Measurements from ENCODE around the gene SLC24A4.

The SLC24A4 gene

DNA sequence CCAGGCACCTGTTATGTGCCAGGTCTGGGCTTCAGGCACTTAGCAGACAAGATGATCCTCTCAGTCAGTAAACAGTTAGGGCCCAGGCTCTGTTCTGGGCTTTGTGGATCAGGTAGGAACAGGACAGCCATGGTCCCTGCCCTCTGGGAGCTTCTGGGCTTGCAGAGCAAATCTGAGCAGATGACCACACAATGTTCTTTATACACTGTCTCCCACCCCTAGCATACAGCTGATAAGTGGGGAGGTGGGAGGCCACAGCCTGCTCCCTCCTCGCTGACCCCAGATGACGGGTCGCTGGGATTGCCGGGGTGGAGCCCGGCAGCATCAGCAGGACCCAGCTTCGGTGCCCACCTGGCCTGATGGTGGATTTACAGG lies 137.6 kb downstream of the SLC24A4 start:
- DNase-seq = no peak

DNA sequence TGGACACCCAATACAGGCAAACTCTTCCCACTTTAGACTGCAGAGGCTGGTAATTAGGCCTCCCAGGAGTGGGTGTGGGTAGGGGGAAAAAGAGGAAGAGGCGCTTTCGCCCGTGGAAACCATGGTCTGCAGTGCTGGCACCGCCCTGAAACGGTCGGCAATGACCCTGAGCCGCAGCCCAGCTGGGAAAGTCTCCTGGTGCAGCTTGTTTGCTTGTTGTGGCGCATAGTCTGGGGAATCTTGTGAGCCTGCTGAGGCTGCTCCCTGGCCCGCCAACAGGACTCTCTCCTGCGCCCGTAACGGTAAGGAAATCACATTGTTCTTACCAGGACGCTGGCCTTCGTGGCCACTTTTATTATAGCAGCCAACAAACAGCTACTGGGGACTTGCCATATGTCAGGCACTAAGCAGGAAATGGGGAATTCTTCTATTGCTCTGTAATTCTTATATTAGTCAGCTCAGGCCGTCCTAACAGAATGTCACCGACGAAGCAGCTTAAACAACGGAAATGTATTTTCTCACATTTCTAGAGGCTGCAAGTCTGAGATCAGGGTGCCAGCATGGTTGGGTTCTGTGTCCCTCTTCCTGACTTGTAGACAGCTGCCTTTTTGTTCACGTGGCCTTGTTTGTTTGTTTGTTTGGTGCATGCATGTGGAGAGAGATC lies 138.1 kb downstream of the SLC24A4 start:
- DNase-seq = no peak

DNA sequence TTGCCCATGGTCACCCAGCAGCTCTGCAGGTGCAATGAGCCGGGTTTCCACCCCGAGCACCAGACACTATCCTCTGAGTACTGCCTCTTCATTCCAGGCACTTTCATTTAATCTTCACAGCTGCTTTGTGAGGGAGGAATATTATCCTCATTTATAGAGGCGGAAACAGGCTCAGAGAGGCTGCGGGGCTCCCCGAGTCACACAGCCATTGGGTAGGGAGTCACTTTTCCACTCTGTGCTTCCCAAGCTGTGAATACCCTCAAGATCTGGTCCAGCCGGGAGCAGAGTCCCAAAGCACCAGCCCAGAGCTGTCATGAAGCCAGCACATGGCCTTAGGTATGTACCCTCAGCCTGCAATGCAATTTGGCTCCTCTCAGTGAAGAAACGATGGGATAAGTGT lies 138.9 kb downstream of the SLC24A4 start:
- no peak for DNase-seq

DNA sequence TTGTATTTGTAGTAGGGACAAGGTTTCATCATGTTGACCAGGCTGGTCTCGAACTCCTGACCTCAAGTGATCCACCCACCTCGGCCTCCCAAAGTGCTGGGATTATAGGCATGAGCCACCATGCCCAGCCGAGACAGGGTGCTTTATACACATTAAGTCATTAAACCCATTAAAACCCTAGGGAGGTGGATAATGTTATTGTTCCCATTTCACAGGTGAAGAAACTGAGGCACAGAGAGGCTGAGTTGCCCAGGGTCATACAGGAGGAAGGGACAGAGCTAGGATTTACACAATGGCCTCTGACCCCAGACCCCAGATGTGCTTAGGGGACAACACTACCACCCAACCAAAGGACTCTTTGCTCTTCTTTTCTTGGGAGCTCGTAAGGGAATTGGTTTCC lies 139.6 kb downstream of the SLC24A4 start:
- no peak for DNase-seq

DNA sequence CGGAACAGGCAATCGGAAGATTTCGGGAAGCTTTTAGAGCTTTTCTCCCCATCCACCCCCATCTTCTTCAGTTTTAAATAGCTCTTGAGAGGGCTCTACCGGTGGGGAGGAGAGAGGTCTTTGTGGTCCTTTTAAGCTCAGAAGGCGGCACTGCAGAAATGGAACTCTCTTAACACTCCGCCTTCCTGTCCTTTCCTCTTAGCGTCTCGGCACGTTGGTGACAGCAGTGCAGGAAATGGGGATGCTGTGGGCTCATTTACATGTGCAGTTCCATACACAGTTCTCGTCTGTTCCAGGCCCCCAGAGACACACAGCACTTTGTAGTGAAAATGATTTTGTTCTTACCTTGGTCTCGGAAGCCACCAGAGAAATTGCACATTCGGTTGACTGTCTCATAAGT lies 140.2 kb downstream of the SLC24A4 start:
- DNase-seq = peak; percentile 46

DNA sequence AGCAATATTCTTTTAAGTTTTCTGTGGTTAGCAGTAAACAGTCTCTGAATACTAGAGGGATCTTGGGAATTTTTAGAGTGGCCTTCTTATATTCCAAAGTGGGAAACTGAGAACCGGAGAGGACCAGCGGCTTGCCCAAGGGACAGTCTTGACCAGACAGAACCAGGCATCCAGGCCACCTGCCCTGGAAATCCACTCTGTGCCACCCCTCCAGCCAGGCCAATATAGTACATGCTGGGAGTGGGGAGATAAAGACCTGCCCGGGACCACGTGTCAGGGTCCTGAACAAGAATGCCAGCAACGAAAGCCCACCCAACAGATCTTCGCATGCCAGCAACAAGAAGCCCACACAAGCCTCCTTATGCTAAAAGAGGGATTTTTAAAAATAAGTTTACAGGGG lies 141.2 kb downstream of the SLC24A4 start:
- DNase-seq = no peak

DNA sequence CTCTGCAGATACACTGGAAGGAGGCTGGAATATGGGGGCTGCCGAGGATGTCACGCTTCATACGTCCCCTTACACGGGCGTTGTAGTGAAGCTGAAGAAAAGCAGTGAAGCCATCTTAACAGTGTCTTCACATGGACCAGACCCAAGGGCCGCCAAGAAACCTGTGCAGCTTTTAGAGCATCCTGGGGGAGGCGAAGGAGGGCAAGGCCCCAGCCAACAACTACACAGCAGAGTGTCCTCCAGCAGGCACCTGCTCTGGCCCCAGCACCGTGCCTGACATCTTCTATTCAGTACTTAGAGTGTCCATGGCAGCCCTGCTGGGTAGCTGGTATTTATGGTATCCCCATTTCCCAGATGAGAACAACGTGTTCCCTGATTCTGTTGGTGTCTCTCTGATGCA lies 141.8 kb downstream of the SLC24A4 start:
- no peak for DNase-seq

DNA sequence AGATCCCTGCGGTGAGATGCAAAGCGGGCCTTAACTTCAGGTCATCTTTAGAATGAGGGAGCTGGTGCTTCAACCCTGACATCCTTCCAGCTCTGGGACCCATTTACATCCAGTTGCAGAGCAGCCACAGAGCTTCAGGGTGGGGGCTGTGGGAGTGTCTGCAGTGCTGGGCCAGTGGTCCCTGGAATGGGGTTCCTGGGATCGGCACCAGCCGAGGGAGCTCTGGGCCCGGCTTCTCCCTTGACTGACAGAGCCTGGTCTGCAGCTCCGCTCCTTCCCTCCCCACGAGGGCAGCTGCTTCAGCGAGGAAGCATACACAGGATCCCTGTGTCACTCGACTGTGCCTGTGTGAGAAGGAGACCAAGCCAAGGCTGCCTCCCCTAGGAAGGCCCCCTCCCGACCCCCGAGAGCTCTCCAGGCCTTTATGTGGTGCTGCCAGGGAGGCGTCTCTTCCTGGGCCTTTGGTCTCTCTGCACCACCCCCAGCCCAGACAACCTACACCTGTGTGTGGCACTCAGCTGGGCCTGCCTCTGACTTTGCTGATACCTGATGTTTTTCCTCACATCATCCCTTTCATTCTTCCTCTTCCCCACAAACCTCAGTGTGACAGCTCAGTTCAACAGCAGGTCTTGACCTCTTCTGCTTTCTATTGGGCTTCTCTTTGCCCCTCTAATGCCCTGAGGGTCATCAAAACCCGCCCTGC lies 142.5 kb downstream of the SLC24A4 start:
- DNase-seq = no peak

DNA sequence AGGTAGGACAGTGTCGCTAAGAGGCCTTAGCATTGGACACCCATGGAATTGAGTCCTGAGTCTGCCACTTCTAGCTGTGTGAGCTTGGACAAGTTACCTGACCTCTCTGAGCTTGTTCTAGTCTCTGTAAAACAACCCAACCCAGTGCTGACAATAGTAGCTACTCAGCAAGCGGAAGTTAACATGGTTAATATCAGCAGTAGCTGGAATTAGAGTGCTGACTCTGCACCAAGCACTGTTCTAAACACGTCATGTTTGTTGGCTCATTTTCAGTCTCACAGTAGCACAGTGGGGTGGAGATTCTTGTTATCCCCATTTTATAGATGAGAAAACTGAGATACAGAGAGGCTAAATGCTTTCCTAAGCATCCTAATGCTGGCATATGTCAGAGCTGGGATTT lies 143.1 kb downstream of the SLC24A4 start:
- no peak for DNase-seq

DNA sequence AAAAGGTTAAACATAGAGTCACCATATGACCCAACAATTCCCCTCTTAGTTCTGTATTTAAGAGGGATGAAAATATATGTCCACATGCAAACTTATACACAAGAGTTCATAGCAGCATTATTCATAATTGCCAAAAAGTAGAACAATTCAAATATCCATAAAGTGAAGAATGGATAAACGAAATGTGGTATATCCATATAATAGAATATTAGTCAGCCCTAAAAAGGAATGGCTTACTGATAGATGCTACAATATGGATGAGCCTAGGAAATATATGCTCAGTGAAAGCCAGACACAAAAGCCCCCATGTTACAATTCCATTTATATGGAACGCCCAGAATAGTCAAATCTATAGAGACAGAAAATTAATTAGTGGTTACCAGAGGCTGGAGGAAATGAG lies 146.6 kb downstream of the SLC24A4 start:
- no peak for DNase-seq

DNA sequence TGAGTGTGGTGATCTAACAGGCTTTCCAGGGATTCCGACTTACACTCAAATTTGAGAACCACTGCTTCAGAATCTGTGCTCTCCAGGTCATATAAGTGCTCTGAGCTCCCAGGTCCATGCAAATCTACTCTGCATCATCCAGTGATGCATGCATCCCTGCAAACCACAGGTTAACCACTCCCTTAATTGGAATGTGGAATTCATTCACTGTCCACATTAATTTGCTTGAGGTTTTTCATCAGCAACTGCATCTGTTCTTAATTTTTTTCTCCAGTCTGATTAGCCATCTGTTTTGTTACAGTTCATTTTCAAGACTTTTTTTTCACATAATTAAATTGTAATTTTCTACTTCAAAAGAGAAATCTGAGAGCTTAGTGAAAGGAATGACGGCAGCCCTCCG lies 147.2 kb downstream of the SLC24A4 start:
- DNase-seq = no peak

DNA sequence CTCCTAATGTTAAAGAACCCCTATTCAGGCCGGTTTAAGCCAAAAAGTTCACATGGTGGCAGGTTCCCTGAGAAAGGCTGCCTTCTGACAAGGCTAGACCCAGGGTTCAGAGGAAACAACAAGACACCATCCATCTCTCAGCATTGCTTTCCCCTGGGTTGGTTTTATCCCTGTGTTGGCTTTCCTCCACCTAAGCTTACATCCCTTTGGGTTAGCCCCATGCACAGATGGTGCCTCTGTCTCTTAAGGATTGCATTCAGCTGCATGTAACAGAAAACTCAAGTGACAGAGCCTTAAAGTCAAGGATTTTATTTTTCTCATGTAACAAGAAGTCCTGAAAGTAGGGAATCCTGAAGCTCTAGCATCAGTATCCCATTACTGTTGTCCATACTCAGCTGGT lies 147.8 kb downstream of the SLC24A4 start:
- DNase-seq = no peak

DNA sequence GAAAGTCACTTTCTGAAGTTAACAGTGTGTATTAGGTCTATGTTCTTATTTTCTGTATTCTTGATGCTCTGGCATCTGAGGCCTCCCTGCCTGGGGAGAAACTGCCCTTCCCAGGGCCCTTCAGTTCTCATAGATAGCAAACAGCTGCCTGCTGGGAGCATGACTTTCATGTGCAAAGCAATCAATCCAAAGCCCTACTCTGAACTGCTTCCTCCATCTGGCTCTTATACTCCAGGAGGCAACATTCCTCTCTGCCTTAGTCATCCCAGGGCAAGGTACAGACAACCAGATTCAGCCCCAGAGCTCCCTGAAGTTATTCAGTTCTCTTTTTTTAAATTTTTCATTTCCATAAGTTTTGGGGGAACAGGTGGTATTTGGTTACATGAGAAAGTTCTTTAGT lies 149.0 kb downstream of the SLC24A4 start:
- no peak for DNase-seq

DNA sequence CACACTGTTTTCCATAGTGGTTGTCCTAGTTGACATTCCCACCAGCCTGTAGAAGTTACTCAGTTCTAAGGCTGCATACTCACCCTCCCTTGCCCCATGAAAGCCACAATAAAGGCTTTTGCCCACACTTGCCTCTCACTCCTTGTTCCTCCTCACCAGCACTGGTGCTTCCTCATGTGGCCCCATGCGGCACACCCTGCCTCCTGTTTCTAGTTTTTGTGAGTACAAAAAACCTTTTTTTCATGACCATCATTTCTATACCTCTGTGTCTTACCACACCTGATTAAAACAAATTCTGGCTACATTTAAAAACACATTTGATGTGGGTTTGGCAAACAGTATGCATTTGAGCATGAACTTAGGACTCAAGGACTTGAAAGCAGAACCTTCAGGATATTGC lies 149.9 kb downstream of the SLC24A4 start:
- no peak for DNase-seq

DNA sequence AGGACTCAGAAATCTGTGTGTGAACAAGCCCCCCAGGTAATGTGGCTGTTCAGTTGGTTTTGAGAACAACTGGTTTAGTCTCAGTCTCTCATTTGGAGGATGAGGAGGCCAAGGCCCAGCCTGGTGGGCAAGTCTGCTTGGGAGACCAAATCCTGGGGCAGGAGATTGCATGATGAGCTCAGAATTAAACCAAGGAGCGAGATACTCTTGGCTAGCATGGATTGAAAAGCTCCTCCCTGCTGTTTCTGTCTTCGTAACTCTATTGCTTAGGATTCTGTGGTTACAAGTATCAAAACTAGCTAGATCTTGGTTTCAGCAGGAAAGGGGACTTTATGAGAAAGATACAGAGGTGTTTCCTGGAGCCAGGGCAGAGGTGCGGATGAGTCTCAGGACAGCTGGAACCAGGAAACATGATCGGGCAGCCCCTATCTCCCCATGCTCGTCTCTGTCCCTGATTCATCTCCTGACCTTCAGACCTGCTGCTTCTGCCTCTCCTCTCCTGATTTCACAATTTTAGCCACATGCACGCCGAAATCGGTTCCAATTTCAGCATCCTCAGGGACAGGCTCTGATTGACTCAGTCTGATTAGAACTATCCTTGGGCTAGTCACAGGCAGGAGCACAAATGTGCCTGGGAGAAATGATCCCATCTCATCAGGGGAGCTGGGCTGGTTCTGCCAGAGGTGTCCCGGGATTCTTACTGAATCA lies 150.4 kb downstream of the SLC24A4 start:
- no peak for DNase-seq

DNA sequence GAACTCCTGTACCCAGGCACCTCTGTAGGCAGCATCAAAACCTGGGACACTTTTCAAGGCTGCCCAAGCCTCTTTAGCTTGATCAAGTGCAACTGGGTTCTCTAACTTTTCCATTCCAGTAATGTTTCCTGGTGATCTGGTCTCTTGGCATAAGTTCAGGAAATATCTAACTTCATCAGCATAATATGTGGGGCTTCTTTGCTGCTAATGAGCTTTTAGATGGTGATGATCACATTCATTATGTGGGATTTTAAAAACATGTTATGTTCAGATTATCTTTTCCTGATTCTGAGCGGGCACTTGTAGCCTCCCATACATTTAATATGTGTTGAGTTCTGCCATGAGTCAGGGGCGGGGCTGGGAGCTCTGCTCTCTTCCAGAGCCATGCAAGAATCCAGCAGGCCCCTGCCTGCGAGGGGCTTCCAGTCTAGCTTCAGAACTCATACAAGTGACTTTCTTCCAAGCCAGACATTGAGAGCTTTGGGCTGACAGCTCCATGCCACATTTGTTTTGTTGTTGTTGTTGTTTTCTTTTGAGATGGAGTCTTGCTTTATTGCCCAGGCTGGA lies 151.1 kb downstream of the SLC24A4 start:
- DNase-seq = no peak

DNA sequence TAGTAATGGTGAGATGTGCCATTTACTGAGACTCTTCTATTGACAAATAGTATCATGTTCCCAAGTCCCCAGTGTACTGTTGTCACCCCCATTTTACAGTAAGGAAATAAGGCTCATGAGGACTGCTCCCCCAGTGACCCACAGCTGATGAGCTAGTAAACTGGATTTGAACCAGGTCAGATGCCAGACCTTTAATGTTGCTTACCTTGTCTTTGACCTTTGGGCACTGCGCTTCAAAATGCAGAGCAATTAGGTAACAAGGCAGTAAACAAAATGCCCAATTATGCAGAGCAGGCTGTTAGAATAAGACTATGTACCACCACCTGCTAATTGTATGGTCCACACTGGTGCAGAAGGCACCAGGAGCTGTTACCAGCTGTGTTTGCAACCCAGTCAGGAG lies 152.1 kb downstream of the SLC24A4 start:
- DNase-seq = no peak

DNA sequence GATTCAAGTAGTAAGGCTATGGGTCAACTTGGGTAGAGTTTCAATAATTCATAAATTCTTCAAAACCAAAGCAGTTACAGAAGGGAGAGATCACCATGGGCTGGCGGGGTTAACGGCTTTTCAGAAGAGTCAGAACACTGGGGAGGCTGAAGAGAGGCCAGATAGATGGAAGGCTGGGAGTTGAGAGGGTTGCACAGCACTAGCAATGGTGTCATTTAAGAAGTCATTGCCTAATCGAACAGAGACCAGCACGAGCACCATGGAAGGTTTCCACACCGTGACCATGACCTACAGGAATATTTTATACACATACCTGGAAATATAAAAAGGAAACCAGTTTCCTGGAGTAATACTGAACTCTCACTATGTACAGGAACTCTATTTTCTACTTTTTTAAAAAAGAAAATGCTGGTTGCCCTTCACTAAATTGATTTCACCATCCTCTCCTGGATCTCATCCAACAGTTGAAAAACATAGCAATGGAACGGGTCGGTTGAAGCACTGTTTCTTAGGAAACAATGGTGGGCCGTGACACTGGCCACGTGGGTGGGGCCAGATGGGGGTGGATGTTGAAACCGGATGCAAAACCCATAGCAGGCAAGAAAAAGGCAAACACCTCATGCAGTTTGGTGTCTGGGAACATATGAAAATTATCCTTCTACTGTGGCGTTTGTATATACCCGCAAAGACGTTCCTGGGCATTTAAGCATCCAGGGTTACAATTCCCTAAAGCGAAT lies 152.7 kb downstream of the SLC24A4 start:
- no peak for DNase-seq

DNA sequence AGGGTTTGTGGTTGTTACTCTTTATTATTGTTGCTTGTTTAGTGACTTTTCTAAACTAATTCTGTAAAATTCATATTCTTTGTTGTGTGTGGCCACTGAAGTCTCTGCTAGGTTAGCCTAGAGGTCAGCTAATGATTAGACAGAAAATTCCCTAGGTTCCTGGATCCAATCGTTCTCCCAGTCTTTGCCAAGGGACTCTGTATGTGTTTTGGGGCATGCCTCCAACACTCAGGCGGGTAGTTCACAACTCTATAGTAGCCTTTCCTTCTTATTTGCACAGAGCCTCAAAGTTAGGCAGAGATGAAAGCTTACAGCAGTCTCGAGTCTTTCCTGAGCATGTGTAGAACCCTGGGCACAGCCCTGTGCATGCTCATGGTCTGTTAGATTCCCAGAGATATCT lies 157.9 kb downstream of the SLC24A4 start:
- no peak for DNase-seq

DNA sequence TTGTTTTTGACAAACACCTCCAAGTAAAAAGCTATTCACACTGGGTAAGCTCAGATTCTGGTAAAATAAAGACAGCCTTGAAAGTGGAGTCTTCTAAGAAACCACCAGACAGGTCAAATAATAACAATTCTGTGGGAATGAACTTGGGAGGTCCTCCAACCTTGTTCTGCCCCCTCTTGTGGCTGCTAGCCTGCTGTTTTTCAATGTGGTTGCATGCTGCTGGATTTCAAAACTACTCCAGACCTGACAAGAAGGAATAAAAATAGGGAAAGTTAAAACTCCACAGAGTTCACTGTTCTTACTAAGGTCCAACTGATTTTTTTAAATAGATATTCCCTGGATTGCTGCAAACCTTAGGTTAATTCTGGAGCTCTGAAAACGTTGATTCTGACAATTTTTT lies 158.4 kb downstream of the SLC24A4 start:
- DNase-seq = peak; percentile 35

DNA sequence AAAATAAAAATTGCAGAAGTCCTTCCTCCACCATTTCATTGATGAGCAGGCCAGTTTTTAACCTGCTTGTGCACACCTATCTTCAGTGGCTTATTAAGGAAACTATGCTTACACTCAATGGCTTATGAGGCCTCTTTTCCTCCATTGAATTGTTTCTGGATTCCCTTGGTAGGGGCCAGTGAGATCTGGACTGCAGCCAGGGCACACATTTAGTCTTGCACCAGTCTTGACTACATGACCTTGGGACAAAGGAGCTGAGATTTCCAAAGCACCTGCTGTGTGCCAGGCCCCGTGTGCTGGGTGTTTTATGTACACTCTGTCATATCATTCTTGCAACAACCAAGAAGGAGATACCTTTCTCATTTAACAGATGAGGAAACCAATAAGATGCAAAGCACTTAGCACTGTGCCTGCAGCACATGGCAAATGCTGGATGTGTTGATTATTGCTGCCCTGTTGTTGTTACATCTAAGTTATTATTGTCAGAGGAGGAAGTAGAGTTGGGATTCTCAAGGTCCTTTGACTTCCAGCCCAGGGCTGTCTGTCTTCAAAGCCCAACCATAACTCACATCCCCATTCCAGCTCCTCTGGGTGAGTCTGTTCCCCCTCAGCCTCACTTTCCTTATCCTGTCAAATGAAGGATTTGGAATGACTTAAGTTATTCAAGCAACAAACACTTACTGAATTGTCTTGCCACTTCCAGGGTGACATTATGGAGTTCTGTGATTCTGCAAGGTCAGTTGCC lies 159.0 kb downstream of the SLC24A4 start:
- DNase-seq = no peak

DNA sequence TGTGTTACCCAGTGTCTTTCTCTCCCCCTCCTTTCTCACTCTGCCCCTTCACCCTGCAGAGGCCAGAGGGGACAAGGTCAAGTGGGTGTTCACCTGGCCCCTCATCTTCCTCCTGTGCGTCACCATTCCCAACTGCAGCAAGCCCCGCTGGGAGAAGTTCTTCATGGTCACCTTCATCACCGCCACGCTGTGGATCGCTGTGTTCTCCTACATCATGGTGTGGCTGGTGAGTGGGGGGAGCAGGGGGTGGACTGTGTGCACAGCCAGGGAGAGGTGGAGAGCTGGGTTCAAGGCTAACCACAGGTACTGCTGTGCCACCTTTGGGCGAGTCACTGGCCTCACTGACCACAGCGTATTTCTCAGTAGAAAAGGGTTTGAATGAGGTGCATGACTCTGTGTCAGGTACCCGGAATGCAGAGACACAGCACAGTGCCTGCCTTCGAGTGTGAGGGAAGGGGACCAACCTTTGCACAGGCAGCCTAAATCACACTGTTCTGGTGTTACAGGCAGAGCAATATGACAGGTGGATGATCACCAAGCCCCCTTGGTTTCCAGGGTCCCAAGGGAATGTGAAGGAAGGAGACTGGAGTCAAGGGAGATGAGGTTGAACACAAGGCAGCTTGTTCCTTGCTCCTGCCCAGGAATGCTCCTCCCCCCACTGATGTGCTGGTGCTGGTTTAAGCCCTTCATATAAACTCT lies 159.8 kb downstream of the SLC24A4 start:
- DNase-seq = no peak
